Activated CD4-positive, alpha-beta T cell treated with anti-CD3 and anti-CD28 coated beads, Interleukin-2, amount 50 U/mL, for 16 hours (primary cell): ENCODE results near the gene PLB1.

Experiments used
- DNase-seq: peaks from one replicate; pipeline ENCODE4 v3.0.0-alpha.2; 2020

Gene PLB1

GRCh38 chr2:28674713-28675068 lies 178.8 kb downstream of the PLB1 start:
- DNase-seq = no peak

DNA sequence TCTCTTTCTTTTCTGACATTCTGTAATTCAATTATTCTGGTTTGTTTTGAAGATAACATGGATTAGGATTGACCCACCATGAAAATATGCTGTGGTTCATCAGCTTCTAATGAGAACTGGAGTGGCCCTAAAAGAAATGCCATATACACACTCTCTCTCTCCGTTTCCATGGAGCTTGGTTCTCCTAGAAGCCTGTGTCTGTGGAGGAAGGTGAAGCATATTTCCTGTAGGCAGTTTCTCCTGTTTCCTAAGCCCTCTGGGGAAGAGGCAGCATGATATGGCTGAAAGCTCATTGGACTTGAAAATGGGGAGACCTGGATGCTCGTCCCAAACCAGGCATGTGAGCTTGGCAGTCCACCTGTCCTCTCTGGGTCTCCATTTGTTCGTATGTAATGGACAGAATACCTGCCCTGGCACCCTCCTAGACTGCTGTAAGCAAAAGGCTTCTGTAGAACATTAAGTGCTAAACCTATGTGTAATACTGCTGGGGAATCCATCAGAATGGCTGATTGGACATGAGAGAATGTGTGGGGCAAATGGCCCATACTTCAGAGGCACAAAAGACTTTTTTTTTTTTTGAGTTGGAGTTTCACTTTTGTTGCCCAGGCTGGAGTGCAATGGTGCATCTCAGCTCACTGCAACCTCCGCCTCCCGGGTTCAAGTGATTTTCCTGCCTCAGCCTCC lies 180.4 kb downstream of the PLB1 start:
- DNase-seq = no peak

DNA sequence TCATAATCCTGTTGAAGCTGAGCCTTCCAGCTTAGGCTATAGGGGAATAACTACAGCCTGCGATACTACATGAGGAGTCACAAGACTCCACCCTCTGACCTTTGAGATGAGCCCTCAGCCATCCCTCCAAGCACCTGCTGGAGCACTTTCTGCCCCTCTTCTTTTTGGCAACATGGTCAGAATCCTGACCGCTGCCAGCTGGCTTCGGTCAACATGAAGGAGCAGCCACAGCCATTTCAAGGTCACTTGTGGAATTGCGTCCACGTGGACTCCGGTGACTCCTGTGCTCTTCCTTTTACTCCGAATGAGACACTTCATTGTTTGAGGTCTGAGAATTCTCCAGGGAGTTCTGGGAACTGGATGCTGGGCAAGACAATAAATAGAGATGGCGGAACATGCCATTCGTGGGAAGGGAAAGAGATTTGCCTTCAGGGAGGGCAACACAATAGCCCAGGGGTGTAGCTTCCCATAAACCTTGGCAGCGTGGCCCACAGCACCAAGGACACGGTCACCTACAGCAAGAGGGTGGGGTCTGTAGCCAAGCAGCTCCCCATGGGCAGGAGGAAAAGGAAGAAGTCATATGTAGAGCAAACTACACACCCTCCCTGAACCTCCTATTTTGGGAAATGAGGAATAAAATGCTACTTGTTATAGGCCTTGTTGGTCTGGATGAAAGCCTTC lies 182.5 kb downstream of the PLB1 start:
- no peak for DNase-seq

DNA sequence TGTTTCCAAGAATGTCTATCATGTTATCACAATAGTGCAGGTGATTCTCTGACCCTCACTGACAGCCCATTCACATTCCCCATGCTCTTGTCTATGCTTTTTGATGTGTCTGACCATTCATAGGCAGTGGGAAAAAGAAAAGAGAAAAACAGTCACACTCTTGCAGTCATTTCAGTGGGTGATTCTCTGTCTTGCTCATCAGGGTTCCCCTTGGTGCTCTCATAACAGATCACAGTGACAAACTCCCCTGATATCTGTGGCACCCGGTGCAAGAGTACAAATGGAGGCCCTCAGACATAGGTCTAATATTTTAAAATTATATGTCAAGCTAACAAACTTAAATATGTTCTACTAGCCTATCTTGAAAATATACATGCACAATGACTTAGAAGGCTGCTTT lies 183.1 kb downstream of the PLB1 start:
- DNase-seq = peak; percentile 59

- DNase-seq = no peak
Observed at GRCh38 chr2:28680657-28681056, 184.8 kb downstream of the PLB1 start.

DNA sequence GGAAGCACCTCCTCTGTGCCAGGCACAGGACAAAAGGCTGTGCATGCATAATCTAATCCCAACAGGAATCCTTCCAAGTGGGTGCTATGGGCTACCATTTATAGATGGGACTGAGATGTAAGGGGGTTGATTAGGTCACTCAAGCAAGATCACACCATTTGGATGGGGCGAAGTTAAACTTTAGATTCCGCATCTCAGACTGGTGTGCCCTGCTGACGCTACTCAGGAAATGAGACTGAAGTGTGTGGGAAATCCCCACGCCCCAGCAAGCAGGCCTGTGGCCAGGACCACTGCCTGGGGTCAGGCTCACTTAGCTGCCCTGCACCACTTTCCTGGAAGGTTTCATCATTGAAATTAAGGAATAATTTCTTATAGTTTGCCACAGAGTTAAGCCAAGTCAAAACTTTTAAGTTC lies 185.3 kb downstream of the PLB1 start:
- DNase-seq = peak; percentile 85

- no peak for DNase-seq
Observed at GRCh38 chr2:28681606-28682005, 185.7 kb downstream of the PLB1 start.

DNA sequence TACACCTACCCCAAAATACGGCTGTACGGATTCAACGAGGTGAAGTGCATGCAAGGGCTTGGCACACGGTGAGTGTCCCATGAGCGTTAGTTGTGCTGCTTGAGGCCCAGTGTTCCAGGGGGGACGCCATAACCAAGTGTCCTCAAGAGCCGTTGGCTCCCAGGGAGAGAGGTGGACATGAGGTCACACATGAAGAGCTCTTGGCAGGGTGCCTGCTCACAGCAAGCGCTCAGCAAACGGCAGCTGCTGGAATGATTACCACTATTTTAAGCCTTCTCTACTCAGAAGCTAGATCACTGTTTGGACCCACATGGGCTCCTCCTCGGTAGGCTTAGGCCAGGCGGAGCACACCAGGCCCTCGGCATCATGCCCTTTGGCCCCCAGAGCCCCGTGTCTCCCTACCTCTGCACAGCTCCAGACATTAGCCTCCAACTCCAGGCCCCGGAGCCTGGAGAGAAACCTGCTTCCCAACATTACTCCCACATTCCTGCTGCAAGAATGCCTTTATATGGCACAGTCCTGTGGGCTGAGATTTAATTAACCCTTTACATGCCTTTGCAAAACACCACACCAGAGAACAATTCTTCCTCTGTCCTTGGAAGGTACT lies 187.3 kb downstream of the PLB1 start:
- DNase-seq = no peak

DNA sequence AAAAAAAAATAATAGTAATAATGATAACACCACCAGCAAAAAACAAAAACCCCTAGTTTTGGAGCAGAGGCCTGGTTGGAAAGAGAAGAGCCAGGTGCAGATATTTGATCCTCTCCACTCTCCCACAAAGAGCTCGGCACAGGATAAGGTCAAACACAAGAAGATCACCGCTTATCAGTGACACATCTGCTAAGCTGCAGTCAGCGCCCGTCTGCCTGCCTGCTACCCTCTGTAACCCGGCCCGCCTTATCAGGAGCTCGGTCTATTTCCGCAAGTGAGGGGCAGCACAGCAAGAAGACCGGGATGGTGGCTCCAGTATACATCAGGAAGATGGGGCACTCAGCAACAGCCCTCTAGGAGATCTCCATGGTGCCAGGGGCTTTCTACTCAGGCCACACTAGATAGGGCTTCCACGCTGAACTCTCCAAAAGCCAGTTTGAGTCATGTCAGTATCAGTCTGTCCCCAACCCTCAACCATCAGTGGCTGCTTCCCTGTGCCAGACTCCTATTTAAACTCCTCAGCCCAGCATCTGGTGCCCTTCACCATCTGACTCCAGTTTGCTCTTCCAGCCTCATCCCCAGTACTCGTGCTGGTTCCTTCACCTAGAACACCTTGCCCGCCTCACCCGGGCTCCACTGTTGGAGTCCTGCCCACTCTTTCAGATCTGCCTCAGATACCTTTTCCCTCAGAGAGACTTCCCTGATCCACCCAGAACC lies 188.4 kb downstream of the PLB1 start:
- DNase-seq = no peak

DNA sequence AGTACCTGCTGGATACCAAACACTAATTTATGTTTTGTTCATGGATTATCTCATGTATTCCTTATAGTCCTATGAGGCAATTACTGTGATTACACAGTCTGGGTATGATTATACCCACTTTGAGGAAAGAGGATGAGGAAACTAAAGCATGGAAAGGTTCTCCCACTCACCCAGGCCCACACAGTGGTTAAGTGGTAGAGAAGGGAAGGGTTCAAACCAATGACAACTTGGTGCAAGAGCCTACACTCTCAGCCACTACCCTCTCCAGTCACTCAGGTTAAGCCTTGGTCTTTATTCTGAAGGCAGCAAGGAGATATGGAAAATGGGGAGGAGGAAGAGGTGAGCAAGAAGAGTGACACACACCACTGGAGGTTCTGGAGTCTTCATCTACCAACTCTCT lies 191.3 kb downstream of the PLB1 start:
- DNase-seq = no peak

GRCh38 chr2:28687640-28688385 lies 192.0 kb downstream of the PLB1 start:
- no peak for DNase-seq

- no peak for DNase-seq
Observed at GRCh38 chr2:28688818-28689217, 193.0 kb downstream of the PLB1 start.

DNA sequence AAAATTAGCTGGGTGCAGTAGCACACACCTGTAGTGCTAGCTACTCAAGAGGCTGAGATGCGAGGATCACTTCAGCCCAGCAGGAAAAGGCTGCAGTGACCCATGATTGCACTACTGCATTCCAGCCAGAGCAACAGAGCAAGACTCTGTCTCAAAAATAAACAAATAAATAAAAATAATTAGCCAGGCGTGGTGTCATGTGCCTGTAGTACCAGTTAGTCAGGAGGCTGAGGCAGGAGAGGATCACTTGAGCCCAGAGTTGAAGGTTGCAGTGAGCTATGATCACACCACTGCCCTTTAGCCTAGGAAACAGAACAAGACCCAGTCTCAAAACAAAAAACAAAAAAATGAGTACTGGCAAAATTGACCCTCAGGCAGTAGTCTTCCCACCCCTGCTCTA lies 193.9 kb downstream of the PLB1 start:
- no peak for DNase-seq

DNA sequence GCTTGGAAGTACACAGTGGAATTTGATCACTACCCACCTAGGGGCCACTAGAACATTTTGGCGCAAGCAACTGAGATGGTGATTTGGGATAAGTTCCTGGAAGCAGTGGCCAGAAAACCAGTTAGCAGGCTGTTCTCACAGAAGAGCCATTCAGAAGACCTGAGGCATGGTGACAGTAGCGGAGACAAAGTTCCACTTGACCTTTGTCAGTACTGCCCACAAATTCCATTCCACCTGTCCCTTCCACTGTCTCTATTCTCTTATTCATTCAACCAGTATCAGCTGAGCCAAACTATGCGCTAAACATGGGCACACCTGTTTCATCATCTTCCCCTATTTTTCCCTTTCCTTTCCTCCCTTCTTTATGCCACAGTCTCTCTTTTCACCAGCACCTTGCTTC lies 196.6 kb downstream of the PLB1 start:
- no peak for DNase-seq

DNA sequence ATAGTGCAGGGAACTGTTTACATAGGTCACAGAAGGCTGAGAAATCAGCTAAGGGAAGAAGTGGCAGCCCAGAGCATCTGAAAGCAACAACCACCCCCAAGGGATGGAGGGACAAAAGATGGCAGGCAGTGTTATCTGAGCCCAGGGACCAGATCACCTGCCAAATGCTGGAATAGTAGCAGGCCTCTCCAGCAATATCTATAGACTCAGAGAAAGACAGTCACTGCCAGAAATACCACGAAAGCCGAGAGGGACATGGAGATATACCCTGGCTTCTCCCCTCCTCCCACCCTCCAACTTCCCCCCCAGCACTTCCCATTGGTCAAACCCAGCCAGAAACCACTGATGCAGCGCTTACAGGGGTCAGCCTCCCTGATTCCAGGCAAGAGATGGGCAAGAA lies 197.4 kb downstream of the PLB1 start:
- no peak for DNase-seq
